ENCODE results near the gene ESF1.

GRCh38 chr20:13784893-13785715 is at the start of gene ESF1, which contains the start of gene NDUFAF5:
- TF ChIP-seq POLR2AphosphoS5 (IDR thresholded peaks at IDR 0.05; ENCODE audit: low read depth, low read length) (no peak), SPI1 (IDR thresholded peaks at IDR 0.05; ENCODE audit: low read depth, low read length) (no peak), POLR2A (IDR thresholded peaks at IDR 0.05; ENCODE audit: low read depth, low read length) (no peak; the same call in none of the 2 replicates), POU2F2 (IDR thresholded peaks at IDR 0.05; ENCODE audit: low read depth, low read length) (peak; percentile 59; the same call in 1 of the 2 replicates), PAX5 (IDR thresholded peaks at IDR 0.05; ENCODE audit: insufficient read depth, low read length, severe bottlenecking) (no peak)
